Activated CD4-positive, alpha-beta T cell treated with anti-CD3 and anti-CD28 coated beads, Interleukin-2, amount 50 U/mL, for 1 hour (primary cell): ENCODE measurements around the gene TBC1D2.
A peak's percentile ranks its signal among the peaks of the same experiment; 100 is the strongest.
"Not testable (repeated sequence)": the region's sequence is repeated elsewhere in the genome, so short reads cannot be mapped to it uniquely, and the experiment has no call there.

Experiments used
- DNase-seq: peaks from one replicate; pipeline ENCODE4 v3.0.0-alpha.2; 2020

The TBC1D2 gene

GRCh38 chr9:98185021-98185567 is 70.4 kb downstream of the TBC1D2 start:
- no peak for DNase-seq

GRCh38 chr9:98184326-98184725 is 71.1 kb downstream of the TBC1D2 start:
- no peak for DNase-seq

DNA sequence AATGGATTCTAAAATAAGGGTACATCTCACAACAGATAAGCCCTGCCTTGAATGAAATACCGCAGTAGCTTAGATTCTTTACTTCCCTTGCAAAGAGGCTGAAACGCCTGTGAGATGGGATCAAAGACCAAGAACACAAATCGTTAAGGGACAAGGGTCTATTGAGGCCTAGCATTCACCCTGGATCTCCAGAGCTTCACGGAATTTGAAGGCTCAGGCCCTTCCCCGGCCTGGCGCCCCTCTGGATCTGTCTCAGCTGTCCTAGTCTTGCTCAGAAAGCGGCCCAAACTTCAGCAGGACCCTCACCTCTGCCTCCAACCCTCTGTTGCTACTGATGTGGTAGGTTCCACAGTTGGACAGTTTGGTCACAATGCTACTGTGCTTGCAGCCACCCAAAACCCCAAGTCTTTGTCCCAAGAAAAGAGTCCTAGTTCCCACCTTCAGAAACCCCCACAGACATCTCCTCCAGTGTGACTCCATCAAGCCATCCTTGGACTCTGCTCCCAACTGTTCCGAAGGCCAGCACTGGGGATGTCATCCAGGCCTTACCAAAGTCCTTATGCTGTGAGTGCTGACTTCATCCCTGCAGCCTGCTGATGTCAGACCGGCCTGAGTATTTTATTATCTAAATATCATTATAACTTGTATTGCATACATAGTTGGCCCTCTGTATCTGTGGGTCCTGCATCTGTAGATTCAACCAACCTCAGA is 72.4 kb downstream of the TBC1D2 start:
- DNase-seq, result no peak

- DNase-seq, result no peak
These were observed 73.2 kb downstream of the TBC1D2 start for GRCh38 chr9:98182069-98182820.

GRCh38 chr9:98181746-98182068 is 73.7 kb downstream of the TBC1D2 start:
- no peak for DNase-seq

- DNase-seq, result no peak
These were observed 74.5 kb downstream of the TBC1D2 start for GRCh38 chr9:98180996-98181395.

- no peak for DNase-seq
These were observed 76.3 kb downstream of the TBC1D2 start for GRCh38 chr9:98178874-98179850.

DNA sequence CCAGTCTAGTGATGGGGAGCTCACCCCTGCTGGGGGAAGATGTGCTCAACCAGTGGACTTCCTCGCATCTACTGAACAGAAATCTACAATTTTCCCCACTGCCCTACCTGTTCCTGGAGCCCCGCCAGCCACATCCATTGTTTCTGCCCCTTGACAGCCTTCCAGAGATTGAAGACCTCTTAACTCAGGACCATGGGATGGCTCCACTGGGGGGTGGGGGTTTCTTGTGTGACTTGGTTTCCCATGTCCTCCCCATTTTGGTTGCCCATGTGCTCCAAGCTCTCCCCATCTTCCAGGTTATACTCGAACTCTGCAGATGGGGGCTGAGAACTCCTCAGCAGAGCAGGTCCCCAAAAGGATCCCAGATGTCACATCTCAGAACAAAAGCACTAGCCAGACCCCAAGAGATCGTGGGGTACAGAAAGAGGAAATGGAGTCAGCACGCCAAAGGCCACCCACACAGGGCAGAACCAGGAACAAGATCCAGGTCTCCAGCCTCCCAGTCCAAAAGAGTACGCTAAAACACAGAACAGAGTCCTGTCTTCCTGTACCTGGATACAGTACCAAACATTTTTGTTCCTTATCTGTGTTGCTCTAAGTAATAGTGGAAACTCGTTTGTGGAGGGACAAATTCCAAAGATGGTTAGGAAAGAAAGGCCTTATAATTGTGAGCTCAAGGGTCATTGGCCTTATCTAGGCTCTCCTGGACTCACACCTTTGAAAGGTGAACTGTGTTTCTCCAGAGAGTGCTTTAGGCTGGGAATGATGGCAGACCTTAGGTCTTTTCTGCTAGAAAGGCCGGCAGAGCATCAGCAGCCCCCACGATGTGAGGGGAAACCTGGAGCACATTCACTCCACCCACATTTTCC is 78.8 kb downstream of the TBC1D2 start:
- no peak for DNase-seq

DNA sequence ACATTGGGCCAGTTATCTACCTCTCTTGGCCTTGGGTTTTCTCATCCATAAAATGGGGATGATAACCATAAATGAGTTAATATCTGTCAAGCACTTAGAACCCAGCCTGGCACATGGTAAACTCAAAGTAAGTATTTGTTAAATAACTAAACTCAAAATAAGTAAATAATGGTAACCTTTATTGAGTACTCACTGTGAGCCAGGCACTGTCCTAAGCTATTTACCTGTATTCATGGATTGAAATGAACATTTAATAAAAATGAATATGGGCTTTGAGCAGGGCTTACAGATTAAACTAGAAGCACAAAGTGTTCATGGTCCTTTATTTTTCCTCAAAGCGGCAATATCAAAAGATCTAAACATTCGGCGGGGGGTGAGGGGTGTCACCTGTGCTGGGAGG is 79.7 kb downstream of the TBC1D2 start:
- no peak for DNase-seq

GRCh38 chr9:98175028-98175569 is 80.3 kb downstream of the TBC1D2 start:
- no peak for DNase-seq

DNA sequence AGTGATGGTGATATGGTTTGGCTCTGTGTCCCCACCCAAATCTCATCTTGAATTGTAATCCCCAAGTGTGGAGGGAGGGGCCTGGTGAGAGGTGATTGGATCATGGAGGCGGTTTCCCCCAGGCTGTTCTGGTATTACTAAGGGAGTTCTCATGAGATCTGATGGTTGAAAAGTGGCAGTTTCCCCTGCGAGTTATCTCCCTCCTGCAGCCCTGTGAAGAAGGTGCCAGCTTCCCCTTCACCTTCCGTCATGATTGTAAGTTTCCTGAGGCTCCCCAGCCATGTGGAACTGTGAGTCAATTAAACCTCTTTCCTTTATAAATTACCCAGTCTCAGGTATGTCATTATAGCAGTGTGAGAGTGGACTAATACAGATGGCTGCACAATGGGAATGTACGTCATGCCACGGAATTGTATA is 80.9 kb downstream of the TBC1D2 start:
- not testable (repeated sequence) for DNase-seq

- no peak for DNase-seq
These were observed 82.3 kb downstream of the TBC1D2 start for GRCh38 chr9:98173181-98173580.

- DNase-seq, result no peak
These were observed 82.8 kb downstream of the TBC1D2 start for GRCh38 chr9:98172604-98173003.

DNA sequence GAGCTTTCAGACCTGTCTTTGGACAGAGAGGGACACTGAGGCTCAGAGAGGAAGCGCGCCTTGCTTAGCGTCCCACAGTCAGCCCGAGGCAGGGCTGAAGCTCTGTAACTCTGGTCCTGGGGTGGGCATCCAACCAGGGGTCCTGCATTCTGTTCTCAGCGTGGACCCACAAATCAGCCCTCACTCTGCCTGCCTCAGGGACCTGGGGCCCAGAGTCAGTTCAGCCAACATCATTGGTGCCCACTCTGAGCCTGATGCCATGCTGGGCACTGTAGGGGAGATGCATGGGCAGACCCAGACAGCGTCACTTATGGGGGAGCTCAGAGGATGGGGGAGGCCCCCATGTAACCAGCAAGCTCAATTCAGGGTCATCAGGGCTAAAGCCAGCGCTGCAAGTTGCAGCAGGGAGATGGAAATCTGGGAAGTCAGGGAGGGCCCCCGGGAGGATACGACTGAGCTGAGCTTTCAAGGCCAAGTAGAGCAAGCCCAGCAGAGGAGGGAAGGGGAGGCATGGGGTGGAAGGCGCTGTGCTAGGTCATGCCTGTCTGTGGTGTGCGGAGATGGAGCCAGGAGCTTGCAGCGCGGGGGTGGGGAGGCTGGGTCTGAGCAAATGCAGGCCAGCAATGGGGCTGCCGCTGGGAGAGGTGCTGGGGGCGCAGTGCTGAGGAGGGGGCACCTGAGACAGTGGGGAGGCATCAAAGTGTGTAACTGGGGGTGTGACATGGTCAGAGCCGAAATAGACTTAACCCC is 84.1 kb downstream of the TBC1D2 start:
- DNase-seq, result no peak

- peak; percentile 17 for DNase-seq
These were observed 86.4 kb downstream of the TBC1D2 start for GRCh38 chr9:98168941-98169488.

GRCh38 chr9:98168153-98168780 is 87.2 kb downstream of the TBC1D2 start:
- DNase-seq, result no peak

DNA sequence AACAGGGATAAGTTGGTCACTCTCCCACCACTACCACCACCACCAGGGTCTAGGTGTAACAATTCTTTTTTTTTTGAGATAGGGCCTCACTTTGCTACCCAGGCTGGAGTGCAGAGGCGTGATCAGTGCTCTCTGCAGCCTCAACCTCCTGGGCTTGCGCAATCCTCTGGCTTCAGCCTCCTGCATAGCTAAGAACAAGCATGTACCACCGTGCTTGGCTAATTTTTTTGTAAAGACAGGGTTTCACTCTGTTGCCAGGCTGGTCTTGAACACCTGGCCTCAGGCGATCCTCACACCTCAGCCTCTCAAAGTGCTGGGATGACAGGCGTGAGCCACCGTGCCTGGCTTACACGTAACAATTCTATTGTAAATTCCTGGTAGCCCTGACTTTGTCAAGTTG is 90.5 kb downstream of the TBC1D2 start:
- no peak for DNase-seq

DNA sequence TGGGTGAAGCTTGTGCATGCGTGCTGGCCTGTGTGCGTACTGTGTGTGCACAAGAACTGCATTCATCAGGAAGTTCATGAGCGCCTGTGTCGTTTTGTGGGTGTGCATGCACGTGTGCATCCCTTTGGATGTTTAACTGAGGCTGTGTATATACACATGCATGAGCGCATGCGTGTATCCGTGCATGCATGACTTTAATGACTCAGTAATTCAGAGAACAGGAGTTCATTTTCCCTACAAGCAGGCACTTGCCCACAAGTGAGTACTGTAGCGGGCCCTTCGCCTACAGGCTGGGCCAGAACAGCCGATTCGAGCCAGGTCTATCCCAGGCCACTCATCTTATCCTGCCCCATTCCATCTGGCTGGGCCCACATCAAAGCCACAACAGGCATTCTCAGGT is 92.8 kb downstream of the TBC1D2 start:
- DNase-seq, result no peak

GRCh38 chr9:98161851-98162250 is 93.6 kb downstream of the TBC1D2 start:
- no peak for DNase-seq

DNA sequence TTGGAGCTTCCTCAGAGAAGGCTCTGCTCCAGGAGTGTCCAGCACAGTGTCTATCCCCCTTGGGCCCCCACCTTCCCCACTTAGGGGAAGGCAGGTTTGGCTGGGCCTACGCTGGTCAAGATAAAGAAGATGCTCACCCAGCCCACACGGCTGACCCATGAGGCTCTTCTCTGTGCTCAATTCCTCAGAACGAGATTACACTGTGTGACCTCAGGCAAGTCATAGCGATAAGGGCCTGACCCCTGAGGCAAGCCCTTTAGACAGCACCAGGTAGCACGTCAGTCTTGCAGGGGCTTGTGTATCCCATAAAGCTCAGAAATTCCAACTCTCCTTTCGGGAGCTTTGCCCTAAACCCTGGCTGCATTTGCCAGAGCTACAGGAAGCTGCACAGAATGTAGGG is 95.7 kb downstream of the TBC1D2 start:
- DNase-seq, result no peak
